HepG2 (cell line): Measurements from ENCODE around the gene TNPO3. TPM values are rescaled to one million over a fixed set of nuclear protein-coding genes. Genes with fewer than 3 reads are reported as not detected.

Experiments
- ASH2L ChIP-seq: fragments of 300-600, 200-600 bp; sonication (generic); IDR thresholded peaks from 2 replicates; pipeline ENCODE4 v1.7.0; 2017; ENCODE audit warnings: low read depth, mild to moderate bottlenecking, moderate library complexity, mixed read lengths, low read length; ENCODE audit not compliant: insufficient read length
- HNF1B ChIP-seq: sonication (generic); formaldehyde crosslinking; IDR thresholded peaks from 2 replicates; pipeline ENCODE4 v1.5.1; 2020; ENCODE audit warnings: mild to moderate bottlenecking, moderate library complexity, missing genetic modification reagents
- PREB ChIP-seq: sonication (generic); formaldehyde crosslinking; IDR thresholded peaks from 2 replicates; pipeline ENCODE4 v1.4.0; 2020; ENCODE audit warnings: missing genetic modification reagents
- TBL1XR1 ChIP-seq: fragments of 150-350 bp; IDR thresholded peaks from 2 replicates; pipeline ENCODE4 v1.6.1; 2014; ENCODE audit warnings: borderline replicate concordance, low read length; ENCODE audit not compliant: partially characterized antibody
- ZNF205 ChIP-seq: IDR thresholded peaks from 2 replicates; pipeline ENCODE4 v1.6.1; 2018; ENCODE audit warnings: missing biosample characterization, missing genetic modification reagents
- ZNF605 ChIP-seq: sonication (generic); formaldehyde crosslinking; IDR thresholded peaks from 2 replicates; pipeline ENCODE4 v1.8.0; 2022; ENCODE audit warnings: mild to moderate bottlenecking, missing genetic modification reagents
- ZNF674 ChIP-seq: sonication (generic); formaldehyde crosslinking; IDR thresholded peaks from 2 replicates; pipeline ENCODE4 v1.5.0; 2020; ENCODE audit warnings: low read depth, mild to moderate bottlenecking, missing genetic modification reagents
- polyA plus RNA-seq, 8 experiments: library from polyadenylated mRNA; depleted of rRNA in 3 of 8; stranded (reverse) in 7 of 8; unstranded in 1 of 8; fragments of >200 nt; fragmentation: Illumina TruSeq in 4 of 8; extraction: Trizol in 4 of 8; gene quantifications; 2 replicates each; pipeline versions ENCODE4 v1.2.1 to v1.2.3, GENCODE V29; 2011 to 2016; ENCODE audit warnings: low read depth in 4 of 8, missing spikeins in 1 of 8, mixed read lengths in 1 of 8; ENCODE audit not compliant: insufficient read depth in 1 of 8
- total RNA-seq, 5 experiments: library from RNA; depleted of rRNA; stranded (reverse); fragments of >200 nt; fragmentation: Illumina TruSeq; extraction: Trizol; gene quantifications; 2 replicates each; pipeline ENCODE4 v1.2.3, GENCODE V29; 2016; ENCODE audit warnings: low read depth in 1 of 5
- TF ChIP-seq, protein P1 (sequence below): sonication (generic); formaldehyde crosslinking; IDR thresholded peaks from 2 replicates; pipeline ENCODE4; 2020; ENCODE audit warnings: missing genetic modification reagents, mild to moderate bottlenecking, borderline replicate concordance
- TF ChIP-seq, protein P2 (sequence below): sonication (generic); formaldehyde crosslinking; IDR thresholded peaks from 2 replicates; pipeline ENCODE4 v1.8.1; 2023; ENCODE audit warnings: mild to moderate bottlenecking, missing genetic modification reagents
- TF ChIP-seq, protein P3 (sequence below): sonication (generic); formaldehyde crosslinking; IDR thresholded peaks from 2 replicates; pipeline ENCODE4 v1.4.0; 2020; ENCODE audit warnings: missing genetic modification reagents
- TF ChIP-seq, protein P4 (sequence below): sonication (generic); formaldehyde crosslinking; IDR thresholded peaks from 2 replicates; pipeline ENCODE4 v1.5.1; 2020; ENCODE audit warnings: mild to moderate bottlenecking, missing genetic modification reagents, moderate library complexity

TNPO3 gene
- total and polyA plus RNA-seq, 2 of the 13 experiments (the other 11 are each of a cell fraction or from before 2014, with no cell fraction given) = 23.8 to 44.6 TPM

DNA sequence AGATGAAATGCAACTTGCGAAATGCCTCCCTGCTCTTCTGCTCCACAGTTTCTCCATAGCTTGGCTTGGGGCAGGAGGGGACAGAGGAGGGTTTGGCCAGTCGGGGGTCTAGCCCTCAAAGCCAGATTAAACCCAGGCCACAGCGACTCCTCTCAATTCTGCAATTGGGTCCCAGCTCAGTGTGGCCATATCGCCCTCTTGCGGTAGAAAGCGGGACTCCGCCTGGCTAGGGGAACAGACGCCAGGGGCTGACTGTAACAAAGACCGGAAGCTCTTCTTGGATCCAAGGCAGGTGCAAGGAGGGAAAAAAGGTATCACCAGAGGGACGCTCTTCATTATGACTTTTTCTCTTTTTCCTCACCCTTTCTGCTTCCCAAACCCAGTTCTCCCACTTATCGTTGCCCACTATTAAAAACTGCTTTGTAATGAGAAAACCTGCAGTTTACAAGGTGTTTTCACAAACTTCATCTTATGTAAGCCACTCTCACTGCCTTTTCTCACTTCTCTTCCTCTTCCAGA lies 36.6 kb upstream of the TNPO3 start (continued):
- peak; percentile 80 for TF ChIP-seq HNF1B
- TF ChIP-seq ASH2L = no peak
- TF ChIP-seq ZNF674 = no peak
- TF ChIP-seq, protein P1, sequence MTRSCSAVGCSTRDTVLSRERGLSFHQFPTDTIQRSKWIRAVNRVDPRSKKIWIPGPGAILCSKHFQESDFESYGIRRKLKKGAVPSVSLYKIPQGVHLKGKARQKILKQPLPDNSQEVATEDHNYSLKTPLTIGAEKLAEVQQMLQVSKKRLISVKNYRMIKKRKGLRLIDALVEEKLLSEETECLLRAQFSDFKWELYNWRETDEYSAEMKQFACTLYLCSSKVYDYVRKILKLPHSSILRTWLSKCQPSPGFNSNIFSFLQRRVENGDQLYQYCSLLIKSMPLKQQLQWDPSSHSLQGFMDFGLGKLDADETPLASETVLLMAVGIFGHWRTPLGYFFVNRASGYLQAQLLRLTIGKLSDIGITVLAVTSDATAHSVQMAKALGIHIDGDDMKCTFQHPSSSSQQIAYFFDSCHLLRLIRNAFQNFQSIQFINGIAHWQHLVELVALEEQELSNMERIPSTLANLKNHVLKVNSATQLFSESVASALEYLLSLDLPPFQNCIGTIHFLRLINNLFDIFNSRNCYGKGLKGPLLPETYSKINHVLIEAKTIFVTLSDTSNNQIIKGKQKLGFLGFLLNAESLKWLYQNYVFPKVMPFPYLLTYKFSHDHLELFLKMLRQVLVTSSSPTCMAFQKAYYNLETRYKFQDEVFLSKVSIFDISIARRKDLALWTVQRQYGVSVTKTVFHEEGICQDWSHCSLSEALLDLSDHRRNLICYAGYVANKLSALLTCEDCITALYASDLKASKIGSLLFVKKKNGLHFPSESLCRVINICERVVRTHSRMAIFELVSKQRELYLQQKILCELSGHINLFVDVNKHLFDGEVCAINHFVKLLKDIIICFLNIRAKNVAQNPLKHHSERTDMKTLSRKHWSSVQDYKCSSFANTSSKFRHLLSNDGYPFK (CRISPR knock-in tag) = peak; percentile 34; the same call in 1 of the 2 replicates
- TF ChIP-seq TBL1XR1 = no peak
- TF ChIP-seq ZNF605 (CRISPR knock-in tag) = no peak
- TF ChIP-seq ZNF205 = no peak
- no peak for TF ChIP-seq PREB (CRISPR knock-in tag)
- TF ChIP-seq, protein P2, sequence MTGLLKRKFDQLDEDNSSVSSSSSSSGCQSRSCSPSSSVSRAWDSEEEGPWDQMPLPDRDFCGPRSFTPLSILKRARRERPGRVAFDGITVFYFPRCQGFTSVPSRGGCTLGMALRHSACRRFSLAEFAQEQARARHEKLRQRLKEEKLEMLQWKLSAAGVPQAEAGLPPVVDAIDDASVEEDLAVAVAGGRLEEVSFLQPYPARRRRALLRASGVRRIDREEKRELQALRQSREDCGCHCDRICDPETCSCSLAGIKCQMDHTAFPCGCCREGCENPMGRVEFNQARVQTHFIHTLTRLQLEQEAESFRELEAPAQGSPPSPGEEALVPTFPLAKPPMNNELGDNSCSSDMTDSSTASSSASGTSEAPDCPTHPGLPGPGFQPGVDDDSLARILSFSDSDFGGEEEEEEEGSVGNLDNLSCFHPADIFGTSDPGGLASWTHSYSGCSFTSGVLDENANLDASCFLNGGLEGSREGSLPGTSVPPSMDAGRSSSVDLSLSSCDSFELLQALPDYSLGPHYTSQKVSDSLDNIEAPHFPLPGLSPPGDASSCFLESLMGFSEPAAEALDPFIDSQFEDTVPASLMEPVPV (CRISPR knock-in tag) = no peak
- TF ChIP-seq, protein P3, sequence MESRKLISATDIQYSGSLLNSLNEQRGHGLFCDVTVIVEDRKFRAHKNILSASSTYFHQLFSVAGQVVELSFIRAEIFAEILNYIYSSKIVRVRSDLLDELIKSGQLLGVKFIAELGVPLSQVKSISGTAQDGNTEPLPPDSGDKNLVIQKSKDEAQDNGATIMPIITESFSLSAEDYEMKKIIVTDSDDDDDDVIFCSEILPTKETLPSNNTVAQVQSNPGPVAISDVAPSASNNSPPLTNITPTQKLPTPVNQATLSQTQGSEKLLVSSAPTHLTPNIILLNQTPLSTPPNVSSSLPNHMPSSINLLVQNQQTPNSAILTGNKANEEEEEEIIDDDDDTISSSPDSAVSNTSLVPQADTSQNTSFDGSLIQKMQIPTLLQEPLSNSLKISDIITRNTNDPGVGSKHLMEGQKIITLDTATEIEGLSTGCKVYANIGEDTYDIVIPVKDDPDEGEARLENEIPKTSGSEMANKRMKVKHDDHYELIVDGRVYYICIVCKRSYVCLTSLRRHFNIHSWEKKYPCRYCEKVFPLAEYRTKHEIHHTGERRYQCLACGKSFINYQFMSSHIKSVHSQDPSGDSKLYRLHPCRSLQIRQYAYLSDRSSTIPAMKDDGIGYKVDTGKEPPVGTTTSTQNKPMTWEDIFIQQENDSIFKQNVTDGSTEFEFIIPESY (CRISPR knock-in tag) = 0 out of 2 replicates have a peak, but pooled peaks have one; percentile 12
- TF ChIP-seq, protein P4, sequence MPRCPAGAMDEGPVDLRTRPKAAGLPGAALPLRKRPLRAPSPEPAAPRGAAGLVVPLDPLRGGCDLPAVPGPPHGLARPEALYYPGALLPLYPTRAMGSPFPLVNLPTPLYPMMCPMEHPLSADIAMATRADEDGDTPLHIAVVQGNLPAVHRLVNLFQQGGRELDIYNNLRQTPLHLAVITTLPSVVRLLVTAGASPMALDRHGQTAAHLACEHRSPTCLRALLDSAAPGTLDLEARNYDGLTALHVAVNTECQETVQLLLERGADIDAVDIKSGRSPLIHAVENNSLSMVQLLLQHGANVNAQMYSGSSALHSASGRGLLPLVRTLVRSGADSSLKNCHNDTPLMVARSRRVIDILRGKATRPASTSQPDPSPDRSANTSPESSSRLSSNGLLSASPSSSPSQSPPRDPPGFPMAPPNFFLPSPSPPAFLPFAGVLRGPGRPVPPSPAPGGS (CRISPR knock-in tag) = no peak
